Activated T-cell treated with anti-CD3 and anti-CD28 coated beads, Interleukin-2, amount 50 U/mL, for 72 hours (primary cell): ENCODE data around the gene CSPG5. TPM values are rescaled to one million over a fixed set of nuclear protein-coding genes. Genes with fewer than 3 reads are reported as not detected.

ENCODE experiments used
- ATAC-seq, 2 donors: fragments of 150-1000 bp; cut with Tn5 transposase; replicated peaks in 1 of 2; 2 replicates each; pipeline ENCODE4 v1.10.0; 2021; ENCODE audit warnings: moderate library complexity in 2 of 2, mild to moderate bottlenecking in 1 of 2
- DNase-seq, 2 donors: peaks; one replicate each; pipeline ENCODE4 v3.0.0; 2021 to 2022; ENCODE audit warnings: mixed read lengths in 1 of 2
- H3K27ac Mint-ChIP-seq: one replicate; pipeline ENCODE4 v1.8.0; 2022; ENCODE audit warnings: mild to moderate bottlenecking, moderate library complexity, mixed read lengths
- H3K27me3 Mint-ChIP-seq: one replicate; pipeline ENCODE4 v1.8.0; 2022; ENCODE audit warnings: low read depth, mixed read lengths
- H3K36me3 Mint-ChIP-seq, 2 donors: one replicate each; pipeline ENCODE4 v1.8.0; 2022; ENCODE audit warnings: mixed read lengths in 2 of 2, mild to moderate bottlenecking in 1 of 2; ENCODE audit not compliant: insufficient read depth in 2 of 2
- H3K4me1 Mint-ChIP-seq: one replicate; pipeline ENCODE4 v1.8.0; 2022; ENCODE audit warnings: low read depth, mixed read lengths
- H3K4me3 Mint-ChIP-seq, 2 donors: one replicate each; pipeline ENCODE4 v1.8.0; 2022; ENCODE audit warnings: mild to moderate bottlenecking in 2 of 2, mixed read lengths in 2 of 2, moderate library complexity in 2 of 2
- H3K9me3 Mint-ChIP-seq, 2 donors: one replicate each; pipeline ENCODE4 v1.8.0; 2022; ENCODE audit warnings: mixed read lengths in 2 of 2
- total RNA-seq, 2 donors: library from RNA; stranded (reverse); gene quantifications; one replicate each; pipeline ENCODE4 v1.2.3, GENCODE V29; 2022

CSPG5 gene
- total RNA-seq, 2 donors from 2014 or later: 0.30 to 0.48 TPM

GRCh38 chr3:47580481-47580880 is 1.8 kb upstream of the CSPG5 start:
- no peak for ATAC-seq
- Mint-ChIP-seq H3K27ac (no peak overlapping the region), H3K27me3 (peaks cover 25% of the 10 kb centered on the region), H3K4me1 (no peaks in the 10 kb centered on the region), H3K4me3 (peak overlapping the region in 1 of 2 donors; percentile 1), H3K9me3 (no peaks in the 10 kb centered on the region), H3K36me3 (no peaks in the 10 kb centered on the region)
- no peak for DNase-seq

GRCh38 chr3:47579875-47580274 is 1.2 kb upstream of the CSPG5 start:
- no peak overlapping the region for H3K27ac Mint-ChIP-seq
- no peak for ATAC-seq

GRCh38 chr3:47578119-47578632 is 489 bp downstream of the CSPG5 start:
- Mint-ChIP-seq H3K9me3 (no peaks in the 10 kb centered on the region), H3K27ac (no peak overlapping the region), H3K4me1 (no peaks in the 10 kb centered on the region), H3K36me3 (no peaks in the 10 kb centered on the region), H3K4me3 (peak overlapping the region; percentile 68 to 78), H3K27me3 (peaks cover 37% of the 10 kb centered on the region)
- DNase-seq (peak; percentile 46 to 60), ATAC-seq (peak; percentile 78 to 79)

More at GRCh38 chr3:47579875-47580274, 1.2 kb upstream of the CSPG5 start:
- DNase-seq: no peak
- Mint-ChIP-seq H3K4me1 (no peaks in the 10 kb centered on the region), H3K36me3 (no peaks in the 10 kb centered on the region), H3K27me3 (peaks cover 29% of the 10 kb centered on the region), H3K4me3 (peak overlapping the region; percentile 18 to 66), H3K9me3 (no peaks in the 10 kb centered on the region)

GRCh38 chr3:47577583-47578118 is 1.0 kb downstream of the CSPG5 start:
- Mint-ChIP-seq H3K4me1 (no peaks in the 10 kb centered on the region), H3K4me3 (peak overlapping the region; percentile 68 to 78), H3K9me3 (no peaks in the 10 kb centered on the region), H3K27ac (no peak overlapping the region), H3K27me3 (peaks cover 42% of the 10 kb centered on the region), H3K36me3 (no peaks in the 10 kb centered on the region)
- ATAC-seq (peak in 1 of 2 donors; percentile 49), DNase-seq (no peak)

GRCh38 chr3:47573190-47574172 is 5.2 kb downstream of the CSPG5 start:
- H3K4me3 Mint-ChIP-seq: no peak overlapping the region
- no peak for DNase-seq
- H3K36me3 Mint-ChIP-seq: no peaks in the 10 kb centered on the region
- no peak overlapping the region for H3K27ac Mint-ChIP-seq
- no peak for ATAC-seq
- no peaks in the 10 kb centered on the region for H3K9me3 Mint-ChIP-seq
- H3K27me3 Mint-ChIP-seq: peaks cover 37% of the 10 kb centered on the region
- no peaks in the 10 kb centered on the region for H3K4me1 Mint-ChIP-seq

GRCh38 chr3:47571391-47572175 is 7.1 kb downstream of the CSPG5 start:
- no peak overlapping the region for H3K4me3 Mint-ChIP-seq

GRCh38 chr3:47568901-47569300 is 9.8 kb downstream of the CSPG5 start:
- Mint-ChIP-seq H3K4me1 (no peaks in the 10 kb centered on the region), H3K9me3 (no peaks in the 10 kb centered on the region), H3K4me3 (no peak overlapping the region), H3K36me3 (no peaks in the 10 kb centered on the region), H3K27me3 (peaks cover 22% of the 10 kb centered on the region), H3K27ac (no peak overlapping the region)
- ATAC-seq: no peak
- DNase-seq: no peak

More at GRCh38 chr3:47571391-47572175, 7.1 kb downstream of the CSPG5 start:
- H3K27me3 Mint-ChIP-seq: peaks cover 37% of the 10 kb centered on the region
- no peak for ATAC-seq
- no peaks in the 10 kb centered on the region for H3K36me3 Mint-ChIP-seq
- H3K9me3 Mint-ChIP-seq: no peaks in the 10 kb centered on the region
- H3K27ac Mint-ChIP-seq: no peak overlapping the region
- DNase-seq: no peak
- no peaks in the 10 kb centered on the region for H3K4me1 Mint-ChIP-seq

GRCh38 chr3:47567149-47567548 is 11.5 kb downstream of the CSPG5 start:
- Mint-ChIP-seq H3K36me3 (no peaks in the 10 kb centered on the region), H3K27ac (no peak overlapping the region), H3K9me3 (no peaks in the 10 kb centered on the region), H3K4me1 (no peaks in the 10 kb centered on the region), H3K27me3 (peaks cover 8% of the 10 kb centered on the region), H3K4me3 (no peak overlapping the region)
- DNase-seq (no peak), ATAC-seq (no peak)

GRCh38 chr3:47566667-47567066 is 12.0 kb downstream of the CSPG5 start:
- H3K27ac Mint-ChIP-seq: no peak overlapping the region
- H3K9me3 Mint-ChIP-seq: no peaks in the 10 kb centered on the region
- H3K36me3 Mint-ChIP-seq: no peaks in the 10 kb centered on the region
- ATAC-seq (no peak), DNase-seq (no peak)
- H3K4me1 Mint-ChIP-seq: no peaks in the 10 kb centered on the region
- H3K4me3 Mint-ChIP-seq: no peak overlapping the region
- H3K27me3 Mint-ChIP-seq: peaks cover 3% of the 10 kb centered on the region

- Mint-ChIP-seq H3K27ac (no peak overlapping the region), H3K27me3 (no peaks in the 10 kb centered on the region), H3K4me3 (no peak overlapping the region), H3K36me3 (no peaks in the 10 kb centered on the region), H3K9me3 (no peaks in the 10 kb centered on the region), H3K4me1 (no peaks in the 10 kb centered on the region)
- ATAC-seq: no peak
- no peak for DNase-seq
Observed at GRCh38 chr3:47565734-47566550, 12.7 kb downstream of the CSPG5 start.

- H3K27ac Mint-ChIP-seq: no peak overlapping the region
- peaks cover 0 to 2% of the 10 kb centered on the region in 2 donors for H3K36me3 Mint-ChIP-seq
- peaks cover 7% of the 10 kb centered on the region for H3K27me3 Mint-ChIP-seq
- DNase-seq (no peak), ATAC-seq (no peak)
- H3K4me1 Mint-ChIP-seq: no peaks in the 10 kb centered on the region
- H3K9me3 Mint-ChIP-seq: no peaks in the 10 kb centered on the region
- H3K4me3 Mint-ChIP-seq: no peak overlapping the region
Observed at GRCh38 chr3:47556351-47556750, 22.3 kb downstream of the CSPG5 start.

- DNase-seq: no peak
- peaks cover 21% of the 10 kb centered on the region for H3K27me3 Mint-ChIP-seq
- no peak overlapping the region for H3K4me3 Mint-ChIP-seq
Observed at GRCh38 chr3:47554335-47554734, 24.3 kb downstream of the CSPG5 start.

More at GRCh38 chr3:47554335-47554734, 24.3 kb downstream of the CSPG5 start:
- Mint-ChIP-seq H3K9me3 (no peaks in the 10 kb centered on the region), H3K4me1 (no peaks in the 10 kb centered on the region), H3K36me3 (peaks cover 0 to 2% of the 10 kb centered on the region in 2 donors), H3K27ac (no peak overlapping the region)
- ATAC-seq: no peak
